Panc1 (cell line): ENCODE results near the gene C5orf24.

Experiments used
- POLR2AphosphoS5 ChIP-seq: IDR thresholded peaks from 2 replicates; pipeline ENCODE4 v1.6.1; 2012; ENCODE audit warnings: mild to moderate bottlenecking, low read depth, low read length, moderate library complexity
- TCF7L2 ChIP-seq: IDR thresholded peaks from 2 replicates; pipeline ENCODE4 v1.6.1; 2011; ENCODE audit warnings: mild to moderate bottlenecking, low read depth, low read length, inconsistent platforms
- TF ChIP-seq, protein P1 (sequence below): fragments of 450-650 bp; IDR thresholded peaks from 2 replicates; pipeline ENCODE4 v1.5.1; 2017; ENCODE audit warnings: mild to moderate bottlenecking
- TF ChIP-seq, protein P2 (sequence below), 2 experiments: IDR thresholded peaks; 2 replicates each; pipeline ENCODE4 v1.6.1; 2011 to 2012; ENCODE audit warnings: low read depth in 2 of 2, control low read depth in 1 of 2, low read length in 1 of 2, mild to moderate bottlenecking in 1 of 2, moderate library complexity in 1 of 2; ENCODE audit not compliant: insufficient read depth in 1 of 2

DNA sequence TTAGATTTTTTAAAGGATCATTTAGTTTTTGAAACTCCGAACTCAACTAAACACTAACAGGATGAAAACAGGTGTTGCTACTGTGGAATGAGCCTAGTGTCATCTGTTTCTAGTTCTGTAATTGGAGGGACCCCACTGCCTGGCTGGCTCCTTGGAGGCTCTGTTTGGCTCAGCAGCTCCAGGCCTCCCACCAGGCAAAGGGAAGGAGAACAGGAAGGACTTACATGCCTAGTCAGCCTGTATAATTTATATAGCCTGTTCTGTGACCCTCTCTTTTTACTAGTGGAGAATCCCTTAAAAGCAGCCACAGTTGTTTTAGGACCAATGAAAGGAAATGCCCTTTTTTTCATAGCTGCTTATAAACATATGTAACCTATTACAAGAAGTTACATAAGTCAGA, 21.1 kb upstream of the C5orf24 start:
- TF ChIP-seq, protein P1, sequence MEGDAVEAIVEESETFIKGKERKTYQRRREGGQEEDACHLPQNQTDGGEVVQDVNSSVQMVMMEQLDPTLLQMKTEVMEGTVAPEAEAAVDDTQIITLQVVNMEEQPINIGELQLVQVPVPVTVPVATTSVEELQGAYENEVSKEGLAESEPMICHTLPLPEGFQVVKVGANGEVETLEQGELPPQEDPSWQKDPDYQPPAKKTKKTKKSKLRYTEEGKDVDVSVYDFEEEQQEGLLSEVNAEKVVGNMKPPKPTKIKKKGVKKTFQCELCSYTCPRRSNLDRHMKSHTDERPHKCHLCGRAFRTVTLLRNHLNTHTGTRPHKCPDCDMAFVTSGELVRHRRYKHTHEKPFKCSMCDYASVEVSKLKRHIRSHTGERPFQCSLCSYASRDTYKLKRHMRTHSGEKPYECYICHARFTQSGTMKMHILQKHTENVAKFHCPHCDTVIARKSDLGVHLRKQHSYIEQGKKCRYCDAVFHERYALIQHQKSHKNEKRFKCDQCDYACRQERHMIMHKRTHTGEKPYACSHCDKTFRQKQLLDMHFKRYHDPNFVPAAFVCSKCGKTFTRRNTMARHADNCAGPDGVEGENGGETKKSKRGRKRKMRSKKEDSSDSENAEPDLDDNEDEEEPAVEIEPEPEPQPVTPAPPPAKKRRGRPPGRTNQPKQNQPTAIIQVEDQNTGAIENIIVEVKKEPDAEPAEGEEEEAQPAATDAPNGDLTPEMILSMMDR, result no peak
- TF ChIP-seq, protein P2, sequence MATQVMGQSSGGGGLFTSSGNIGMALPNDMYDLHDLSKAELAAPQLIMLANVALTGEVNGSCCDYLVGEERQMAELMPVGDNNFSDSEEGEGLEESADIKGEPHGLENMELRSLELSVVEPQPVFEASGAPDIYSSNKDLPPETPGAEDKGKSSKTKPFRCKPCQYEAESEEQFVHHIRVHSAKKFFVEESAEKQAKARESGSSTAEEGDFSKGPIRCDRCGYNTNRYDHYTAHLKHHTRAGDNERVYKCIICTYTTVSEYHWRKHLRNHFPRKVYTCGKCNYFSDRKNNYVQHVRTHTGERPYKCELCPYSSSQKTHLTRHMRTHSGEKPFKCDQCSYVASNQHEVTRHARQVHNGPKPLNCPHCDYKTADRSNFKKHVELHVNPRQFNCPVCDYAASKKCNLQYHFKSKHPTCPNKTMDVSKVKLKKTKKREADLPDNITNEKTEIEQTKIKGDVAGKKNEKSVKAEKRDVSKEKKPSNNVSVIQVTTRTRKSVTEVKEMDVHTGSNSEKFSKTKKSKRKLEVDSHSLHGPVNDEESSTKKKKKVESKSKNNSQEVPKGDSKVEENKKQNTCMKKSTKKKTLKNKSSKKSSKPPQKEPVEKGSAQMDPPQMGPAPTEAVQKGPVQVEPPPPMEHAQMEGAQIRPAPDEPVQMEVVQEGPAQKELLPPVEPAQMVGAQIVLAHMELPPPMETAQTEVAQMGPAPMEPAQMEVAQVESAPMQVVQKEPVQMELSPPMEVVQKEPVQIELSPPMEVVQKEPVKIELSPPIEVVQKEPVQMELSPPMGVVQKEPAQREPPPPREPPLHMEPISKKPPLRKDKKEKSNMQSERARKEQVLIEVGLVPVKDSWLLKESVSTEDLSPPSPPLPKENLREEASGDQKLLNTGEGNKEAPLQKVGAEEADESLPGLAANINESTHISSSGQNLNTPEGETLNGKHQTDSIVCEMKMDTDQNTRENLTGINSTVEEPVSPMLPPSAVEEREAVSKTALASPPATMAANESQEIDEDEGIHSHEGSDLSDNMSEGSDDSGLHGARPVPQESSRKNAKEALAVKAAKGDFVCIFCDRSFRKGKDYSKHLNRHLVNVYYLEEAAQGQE (IDR thresholded peaks at IDR 0.05; ENCODE audit: insufficient read depth in 1 of 2, low read depth in 2 of 2, low read length in 1 of 2), result no peak
- TF ChIP-seq POLR2AphosphoS5 (no peak), TCF7L2 (no peak)
